GM12874 (cell line): ENCODE data around the gene ZNF219.

Experiments used
- TF ChIP-seq, protein P1 (sequence below): IDR thresholded peaks from 2 replicates; pipeline ENCODE4 v1.5.1; 2011; ENCODE audit warnings: low read depth, mild to moderate bottlenecking, control low read depth, low read length, moderate library complexity; ENCODE audit not compliant: insufficient read depth

Gene ZNF219

GRCh38 chr14:21095430-21096205 is 2.8 kb downstream of the ZNF219 start:
- TF ChIP-seq, protein P1, sequence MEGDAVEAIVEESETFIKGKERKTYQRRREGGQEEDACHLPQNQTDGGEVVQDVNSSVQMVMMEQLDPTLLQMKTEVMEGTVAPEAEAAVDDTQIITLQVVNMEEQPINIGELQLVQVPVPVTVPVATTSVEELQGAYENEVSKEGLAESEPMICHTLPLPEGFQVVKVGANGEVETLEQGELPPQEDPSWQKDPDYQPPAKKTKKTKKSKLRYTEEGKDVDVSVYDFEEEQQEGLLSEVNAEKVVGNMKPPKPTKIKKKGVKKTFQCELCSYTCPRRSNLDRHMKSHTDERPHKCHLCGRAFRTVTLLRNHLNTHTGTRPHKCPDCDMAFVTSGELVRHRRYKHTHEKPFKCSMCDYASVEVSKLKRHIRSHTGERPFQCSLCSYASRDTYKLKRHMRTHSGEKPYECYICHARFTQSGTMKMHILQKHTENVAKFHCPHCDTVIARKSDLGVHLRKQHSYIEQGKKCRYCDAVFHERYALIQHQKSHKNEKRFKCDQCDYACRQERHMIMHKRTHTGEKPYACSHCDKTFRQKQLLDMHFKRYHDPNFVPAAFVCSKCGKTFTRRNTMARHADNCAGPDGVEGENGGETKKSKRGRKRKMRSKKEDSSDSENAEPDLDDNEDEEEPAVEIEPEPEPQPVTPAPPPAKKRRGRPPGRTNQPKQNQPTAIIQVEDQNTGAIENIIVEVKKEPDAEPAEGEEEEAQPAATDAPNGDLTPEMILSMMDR = no peak

DNA sequence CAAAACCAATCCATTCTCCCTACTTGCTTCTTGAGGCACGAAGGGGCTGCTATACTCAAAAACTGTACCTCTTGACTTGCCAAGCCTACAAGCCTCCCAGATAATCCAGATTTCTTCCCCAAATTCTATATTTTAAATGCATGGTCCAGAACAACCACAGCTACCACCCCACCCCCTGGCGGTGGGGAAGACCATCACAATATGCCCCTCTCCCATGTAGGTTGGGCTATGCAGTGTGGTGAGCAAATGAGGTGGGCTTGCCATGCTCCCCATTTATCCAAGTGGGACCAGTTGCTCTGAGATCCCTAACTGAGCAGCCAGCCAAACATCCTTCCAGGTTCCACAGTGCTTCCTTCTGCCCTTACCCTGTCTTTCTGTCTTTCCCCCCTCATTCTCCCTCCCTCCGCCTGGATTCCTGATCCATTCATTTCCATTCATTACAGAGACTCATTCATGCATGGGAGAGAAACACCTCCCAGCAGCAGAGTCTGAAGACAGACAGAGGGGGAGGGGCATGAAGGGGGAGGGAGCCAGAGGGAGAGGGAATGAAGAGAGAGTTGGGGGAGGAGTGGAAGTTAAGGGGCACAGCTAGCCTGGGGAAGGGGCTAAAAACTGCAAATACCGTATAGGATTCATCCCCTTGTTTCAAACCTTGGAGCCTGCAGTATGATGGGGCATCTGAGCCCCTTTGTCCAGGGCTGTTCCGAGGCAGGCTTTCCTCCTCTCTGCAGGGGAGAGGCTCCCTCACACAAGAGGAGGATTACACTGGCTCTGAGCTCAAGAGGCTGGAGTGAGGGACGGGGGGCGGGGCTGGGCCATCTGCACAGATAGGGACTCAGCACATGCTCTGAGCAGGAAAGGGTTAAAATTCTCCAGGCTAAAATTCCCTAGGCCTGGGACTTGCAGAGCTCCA is 4.4 kb downstream of the ZNF219 start:
- TF ChIP-seq, protein P1 = peak; percentile 13; the same call in 1 of the 2 replicates

- TF ChIP-seq, protein P1 = no peak
Observed at GRCh38 chr14:21093018-21093417, 5.4 kb downstream of the ZNF219 start.

DNA sequence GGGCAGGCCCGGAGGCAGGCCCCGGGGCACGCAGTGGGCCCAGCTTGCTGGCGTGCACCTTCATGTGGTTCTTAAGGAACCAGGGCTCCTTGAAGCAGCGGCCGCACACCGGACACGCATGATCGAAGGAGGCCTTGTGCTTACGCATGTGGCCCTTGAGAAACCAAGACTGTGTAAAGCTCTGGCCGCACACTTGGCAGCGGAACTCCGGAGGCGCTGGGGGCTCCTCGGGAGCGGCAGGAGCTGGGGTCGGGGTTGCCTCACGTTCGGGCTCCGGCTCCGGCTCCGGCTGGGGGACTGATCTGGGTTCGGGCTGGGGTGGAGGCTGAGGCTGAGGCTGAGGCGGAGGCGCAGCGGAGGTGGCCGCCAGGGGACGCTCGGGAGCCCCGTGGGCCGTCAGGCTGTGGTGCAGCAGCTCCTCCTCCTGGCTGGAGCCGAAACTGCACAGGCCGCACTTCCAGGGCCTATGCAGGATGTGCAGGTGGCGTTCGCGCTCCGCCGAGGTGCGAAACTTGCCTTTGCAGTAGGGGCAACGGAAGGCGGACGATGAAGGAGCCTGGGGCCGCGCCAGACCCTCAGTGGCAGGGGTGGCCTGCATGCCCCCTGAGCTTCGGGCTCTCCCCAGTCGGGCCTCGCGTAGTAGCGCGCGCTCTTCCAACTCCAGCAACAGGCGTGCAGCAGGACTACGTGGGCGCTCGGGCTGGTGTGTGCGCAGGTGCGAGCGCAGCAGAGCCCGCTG is 6.0 kb downstream of the ZNF219 start:
- TF ChIP-seq, protein P1 = peak; percentile 100

- TF ChIP-seq, protein P1 = no peak
Observed at GRCh38 chr14:21091821-21092272, 6.6 kb downstream of the ZNF219 start.

DNA sequence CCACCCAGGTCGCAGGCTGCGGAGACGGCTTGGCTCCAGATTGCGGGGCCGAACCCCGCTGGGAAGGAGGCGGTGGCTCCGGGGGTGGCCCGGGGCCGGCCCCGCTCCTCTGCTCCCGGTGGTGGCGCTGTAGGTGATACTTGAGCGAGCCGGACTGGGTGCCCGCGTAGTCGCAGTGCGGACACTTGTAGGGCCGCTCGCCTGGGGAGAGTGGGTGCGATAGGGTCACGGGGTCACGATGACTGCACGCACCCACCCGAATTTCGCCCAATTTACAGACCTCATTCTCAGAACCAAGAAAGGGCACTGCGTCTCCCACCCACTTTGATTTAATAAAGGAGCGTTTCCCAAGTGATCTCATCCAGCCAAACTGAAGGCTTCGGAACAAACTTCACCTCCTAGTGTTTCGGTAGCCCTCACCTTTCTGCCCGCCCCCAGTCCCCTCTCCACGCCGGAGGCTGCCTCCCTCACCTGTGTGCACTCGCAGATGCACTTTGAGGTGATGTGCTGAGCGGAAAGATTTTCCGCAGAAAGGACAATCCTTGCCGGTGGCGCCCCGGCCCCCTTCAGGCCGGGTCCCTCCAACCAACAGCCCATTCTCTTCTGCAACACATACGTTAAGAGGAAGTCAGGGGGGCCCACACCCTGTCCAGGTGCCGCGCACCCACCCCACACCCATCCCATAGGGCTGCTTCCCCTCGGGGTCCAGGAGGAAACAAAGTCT is 7.4 kb downstream of the ZNF219 start:
- TF ChIP-seq, protein P1 = no peak
